Inflammatory macrophage (primary cell): ENCODE measurements around the gene GNB3.

Experiments used
- DNase-seq, 2 donors: peaks; one replicate each; pipeline ENCODE4 v3.0.0-alpha.2; 2020 to 2022

Gene GNB3

GRCh38 chr12:6823182-6824084 is 17.3 kb upstream of the GNB3 start:
- DNase-seq = no peak

GRCh38 chr12:6824085-6824775 is 16.5 kb upstream of the GNB3 start:
- DNase-seq = no peak

- DNase-seq = no peak
Observed at GRCh38 chr12:6824901-6825381, 15.8 kb upstream of the GNB3 start.

- DNase-seq = peak; percentile 87 to 90
Observed at GRCh38 chr12:6825398-6826124, 15.2 kb upstream of the GNB3 start.

GRCh38 chr12:6826125-6826733 is 14.5 kb upstream of the GNB3 start:
- DNase-seq = no peak

GRCh38 chr12:6826734-6827436 is 13.8 kb upstream of the GNB3 start:
- DNase-seq = no peak

- peak; percentile 41 to 51 for DNase-seq
Observed at GRCh38 chr12:6827437-6827911, 13.3 kb upstream of the GNB3 start.

- DNase-seq = no peak
Observed at GRCh38 chr12:6827982-6828780, 12.5 kb upstream of the GNB3 start, which contains the start of gene P3H3. Gene P3H3, plus strand, starts transcription at chr12:6828407. Its CDS starts 34 bp downstream, at chr12:6828441.

GRCh38 chr12:6828781-6829535 is 11.8 kb upstream of the GNB3 start:
- no peak for DNase-seq

- DNase-seq = no peak
Observed at GRCh38 chr12:6829536-6830220, 11.0 kb upstream of the GNB3 start.

- peak in 1 of 2 donors; percentile 41 for DNase-seq
Observed at GRCh38 chr12:6830286-6830890, 10.3 kb upstream of the GNB3 start.

GRCh38 chr12:6830999-6831398 is 9.7 kb upstream of the GNB3 start:
- DNase-seq = no peak

GRCh38 chr12:6831450-6831995 is 9.2 kb upstream of the GNB3 start:
- DNase-seq = no peak

GRCh38 chr12:6832125-6832524 is 8.6 kb upstream of the GNB3 start:
- DNase-seq = no peak

- DNase-seq = no peak
Observed at GRCh38 chr12:6833189-6833890, 7.4 kb upstream of the GNB3 start.

GRCh38 chr12:6834254-6834653 is 6.5 kb upstream of the GNB3 start:
- DNase-seq = no peak

GRCh38 chr12:6834873-6835272 is 5.9 kb upstream of the GNB3 start:
- DNase-seq = no peak

GRCh38 chr12:6836851-6837250 is 3.9 kb upstream of the GNB3 start:
- no peak for DNase-seq
